Fibroblast of skin of left biceps (primary cell): ENCODE measurements around the gene OGDH.

Experiments used
- DNase-seq, 2 experiments: peaks; one replicate each; pipeline ENCODE4 v3.0.0-alpha.2; 2013; ENCODE audit warnings: low read depth in 2 of 2

Gene OGDH

GRCh38 chr7:44637788-44638594 lies 31.6 kb downstream of the OGDH start:
- peak in 1 of 2 experiments; percentile 25 for DNase-seq

- DNase-seq: no peak
These were observed 32.5 kb downstream of the OGDH start for GRCh38 chr7:44638611-44639557.

DNA sequence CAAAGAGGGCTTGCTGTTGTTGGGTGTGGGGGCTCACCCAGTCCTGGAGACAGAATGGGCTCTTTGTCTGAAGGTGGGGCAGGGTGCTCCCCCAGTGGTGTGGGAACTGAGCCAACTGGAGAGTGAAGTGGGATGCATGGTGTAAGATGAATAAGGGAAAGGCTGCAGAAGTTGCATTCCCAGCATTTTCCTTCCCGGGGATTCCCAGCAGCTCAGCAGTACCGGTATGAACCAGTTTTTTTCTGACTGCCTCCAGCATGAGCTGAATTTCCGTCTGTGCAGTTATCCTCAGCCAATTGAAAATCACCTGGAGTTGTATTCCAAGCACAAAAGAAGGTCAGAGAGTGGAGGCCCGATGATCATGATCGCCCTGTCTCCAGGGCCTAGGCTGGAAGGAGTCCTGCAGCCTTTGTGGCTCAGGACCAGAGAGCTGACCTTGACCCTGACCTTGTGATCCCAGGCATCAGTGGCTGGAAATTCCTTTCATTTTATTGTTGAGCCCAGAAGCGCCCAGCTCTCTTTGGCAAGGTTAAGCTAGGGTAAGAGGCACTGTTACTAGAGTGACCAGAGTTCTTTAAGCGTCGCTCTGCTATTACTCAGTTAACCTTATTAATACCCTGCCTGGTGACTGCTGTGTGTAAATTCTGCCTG lies 33.4 kb downstream of the OGDH start:
- peak; percentile 63 to 69 for DNase-seq

GRCh38 chr7:44643206-44643605 lies 36.8 kb downstream of the OGDH start:
- DNase-seq: no peak

GRCh38 chr7:44645254-44645653 lies 38.8 kb downstream of the OGDH start:
- no peak for DNase-seq

DNA sequence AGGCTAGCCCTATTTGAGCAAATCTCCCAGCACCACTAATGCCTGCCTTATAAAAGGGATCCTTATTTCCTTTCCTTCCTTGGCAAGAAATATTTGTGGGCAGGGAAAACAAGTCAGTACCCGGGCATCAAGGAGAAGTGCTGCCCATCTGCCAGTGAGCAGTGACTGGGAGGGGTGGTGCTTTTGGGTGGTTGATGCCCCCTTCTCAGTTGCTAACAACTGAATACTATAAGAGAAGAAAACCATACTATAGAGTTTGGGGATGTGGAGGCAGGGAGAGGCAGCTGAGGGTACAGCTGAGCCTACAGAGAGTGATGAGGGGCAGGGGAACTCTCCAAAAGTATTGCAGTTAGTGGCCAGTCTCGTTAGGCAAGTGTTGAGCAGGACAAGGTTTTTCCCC lies 39.3 kb downstream of the OGDH start:
- no peak for DNase-seq

DNA sequence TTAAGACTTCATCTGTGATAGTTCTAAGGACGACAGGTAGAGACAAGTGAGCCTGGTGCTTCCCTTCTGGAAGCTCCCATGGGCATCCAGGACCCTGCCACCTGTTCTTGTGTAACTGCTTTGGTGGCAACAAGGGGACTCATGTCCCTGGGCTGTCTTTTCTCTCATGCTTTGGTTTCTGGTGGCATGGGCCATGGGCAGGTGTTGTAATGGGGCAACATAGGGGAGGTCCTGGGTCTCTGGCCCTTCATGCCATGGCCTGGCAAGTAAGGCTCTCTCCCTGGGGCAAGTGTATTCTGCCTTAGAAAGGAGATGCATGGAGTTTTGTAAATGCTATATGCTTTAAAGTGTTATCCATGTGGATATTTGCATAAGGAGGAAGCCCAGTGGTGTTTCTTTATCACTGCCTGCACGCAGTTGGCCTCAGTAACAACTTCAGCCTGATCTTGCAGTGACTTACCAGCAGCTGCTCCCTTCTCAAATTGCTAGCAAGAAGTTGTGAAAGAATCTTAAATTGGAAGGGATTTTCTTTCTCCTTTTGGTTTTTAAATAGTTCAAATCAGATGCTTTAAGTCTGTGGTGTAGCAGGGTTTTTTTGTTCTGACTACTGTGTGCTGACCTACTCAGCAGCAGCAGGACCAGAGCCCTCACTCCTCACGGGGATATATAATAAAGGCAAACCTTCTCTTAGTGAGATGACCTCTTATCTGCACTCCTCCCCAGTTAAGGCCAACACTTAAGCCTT lies 39.9 kb downstream of the OGDH start:
- no peak for DNase-seq

DNA sequence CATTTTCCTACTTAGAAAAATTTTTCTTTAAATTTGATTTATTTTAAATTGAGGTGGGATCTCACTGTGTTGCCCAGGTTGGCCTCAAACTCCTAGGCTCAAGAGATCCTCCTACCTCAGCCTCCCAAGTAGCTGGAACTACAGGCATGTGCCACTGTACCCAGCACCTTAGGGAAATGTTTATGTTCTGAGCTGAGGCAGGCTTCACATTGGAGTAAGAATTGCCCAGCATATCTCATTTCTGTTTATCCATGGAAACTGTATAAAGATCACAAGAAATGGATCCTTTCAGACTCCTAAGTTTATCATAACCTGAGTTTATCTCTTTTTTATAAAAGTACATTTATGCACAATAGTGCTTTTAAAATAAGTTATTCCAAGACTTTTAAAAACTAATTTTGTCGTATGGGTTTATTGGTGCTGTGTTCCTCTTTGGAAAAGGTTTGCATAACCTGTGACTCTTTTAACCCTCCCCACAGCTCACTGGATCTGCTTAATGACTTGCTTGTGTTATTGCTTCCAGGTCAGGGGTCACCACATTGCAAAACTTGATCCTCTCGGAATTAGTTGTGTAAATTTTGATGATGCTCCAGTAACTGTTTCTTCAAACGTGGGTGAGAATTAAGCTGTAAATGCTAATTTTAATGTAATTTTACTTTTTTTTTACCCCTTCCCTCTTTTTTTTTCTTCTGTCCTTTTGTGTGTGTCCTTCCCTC lies 40.7 kb downstream of the OGDH start:
- no peak for DNase-seq

DNA sequence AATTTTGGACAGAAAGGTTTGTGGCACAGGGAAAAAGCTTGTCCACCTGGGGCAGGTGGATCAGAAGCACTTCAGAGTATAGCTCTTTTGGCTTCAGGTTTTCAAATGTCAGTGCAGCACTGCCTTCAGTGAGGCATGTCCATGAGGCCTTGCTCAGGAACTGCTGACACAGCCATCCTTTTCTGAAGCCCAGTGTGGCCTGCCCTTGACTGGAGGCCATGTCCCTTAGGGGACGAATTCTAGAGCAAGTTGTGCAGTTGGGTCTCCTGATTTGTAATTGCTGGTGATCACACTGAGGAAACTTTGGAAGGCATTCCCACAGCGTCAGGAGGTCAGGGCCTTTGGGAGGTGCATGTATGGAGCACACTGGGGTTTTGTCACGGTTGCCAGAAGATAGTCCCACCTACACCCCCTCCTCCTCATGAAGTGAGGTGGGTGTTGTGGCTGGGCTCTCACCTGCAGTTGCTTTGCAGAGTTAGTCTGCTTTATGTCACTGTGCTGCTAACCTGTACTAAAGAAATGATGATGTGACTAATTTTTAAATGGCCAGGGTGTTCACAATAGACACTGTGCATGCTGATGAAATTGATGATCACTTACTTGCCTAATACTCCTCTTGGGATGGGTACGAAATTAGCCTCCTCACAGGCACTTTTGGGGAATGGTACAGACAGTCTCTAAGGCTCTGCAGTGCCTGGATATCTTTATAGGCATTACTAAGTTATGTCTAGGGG lies 41.7 kb downstream of the OGDH start:
- no peak for DNase-seq

GRCh38 chr7:44650242-44650641 lies 43.8 kb downstream of the OGDH start:
- DNase-seq: no peak

- no peak for DNase-seq
These were observed 44.3 kb downstream of the OGDH start for GRCh38 chr7:44650772-44651171.

DNA sequence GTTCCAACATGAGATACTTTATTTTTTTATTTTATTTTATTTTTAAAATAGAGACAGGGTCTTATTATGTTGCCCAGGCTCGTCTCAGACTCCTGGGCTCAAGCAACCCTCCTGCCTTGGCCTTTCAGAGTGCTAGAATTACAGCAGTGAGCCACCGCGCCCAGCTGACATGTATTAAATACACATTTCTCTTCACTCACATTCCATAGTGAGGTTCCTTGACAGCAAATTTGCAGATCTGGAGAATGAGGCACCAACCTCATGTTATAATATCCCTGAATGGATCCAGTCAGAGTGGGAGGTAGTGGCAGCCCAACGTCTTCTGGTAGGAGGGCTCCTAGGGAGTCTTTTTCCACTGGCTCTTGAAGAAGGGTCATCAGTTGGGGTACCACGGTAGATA lies 46.1 kb downstream of the OGDH start:
- peak in 1 of 2 experiments; percentile 25 for DNase-seq

- no peak for DNase-seq
These were observed 47.9 kb downstream of the OGDH start for GRCh38 chr7:44654255-44654796.

GRCh38 chr7:44655341-44655740 lies 48.9 kb downstream of the OGDH start:
- no peak for DNase-seq

GRCh38 chr7:44658979-44659378 lies 52.6 kb downstream of the OGDH start:
- DNase-seq: no peak

DNA sequence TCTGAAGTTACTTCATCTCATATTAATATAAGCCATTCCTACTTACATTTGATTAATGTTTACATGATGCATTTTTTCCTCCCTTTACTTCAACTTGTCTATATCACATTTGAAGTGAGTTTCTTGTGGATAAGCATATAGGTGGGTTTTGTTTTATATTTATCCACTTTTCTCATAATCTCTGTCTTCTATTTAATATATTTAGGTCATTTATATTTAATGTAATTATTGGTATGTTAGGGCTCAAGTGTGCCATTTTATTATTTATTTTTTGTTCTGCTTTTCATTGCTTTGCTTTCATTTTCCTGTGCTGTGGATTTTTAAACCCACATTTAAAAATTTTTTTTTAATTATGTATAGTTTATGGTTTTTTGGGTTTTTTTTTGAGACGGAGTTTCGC lies 54.8 kb downstream of the OGDH start:
- no peak for DNase-seq

GRCh38 chr7:44664780-44665461 lies 58.5 kb downstream of the OGDH start:
- DNase-seq: no peak

- peak; percentile 67 to 70 for DNase-seq
These were observed 59.2 kb downstream of the OGDH start for GRCh38 chr7:44665531-44666213.

DNA sequence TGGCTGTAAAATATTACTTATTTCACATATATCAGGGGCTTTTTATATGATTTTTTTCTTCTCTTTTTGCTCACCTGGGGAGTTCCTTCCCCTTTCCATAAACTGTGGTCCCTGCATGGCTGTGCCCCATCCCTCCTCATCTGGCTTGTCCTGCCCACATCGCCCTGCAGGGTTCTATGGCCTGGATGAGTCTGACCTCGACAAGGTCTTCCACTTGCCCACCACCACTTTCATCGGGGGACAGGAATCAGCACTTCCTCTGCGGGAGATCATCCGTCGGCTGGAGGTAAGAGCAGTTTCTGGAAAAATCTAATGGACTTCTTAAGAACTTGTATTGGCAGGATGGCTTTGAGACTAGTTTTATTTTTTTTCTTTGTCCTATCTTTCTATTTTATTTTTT lies 60.1 kb downstream of the OGDH start:
- no peak for DNase-seq
